IMR-90 (cell line): Measurements from ENCODE around the gene TRIM24.

ENCODE experiments used
- FOS ChIP-seq: fragments of 150-350 bp; IDR thresholded peaks from 2 replicates; pipeline ENCODE4 v1.6.1; 2016; ENCODE audit warnings: low read depth, low read length
- POLR2A ChIP-seq: IDR thresholded peaks from 2 replicates; pipeline ENCODE4 v1.6.1; 2012; ENCODE audit warnings: mild to moderate bottlenecking, low read depth, low read length
- SMC3 ChIP-seq: fragments of 150-350 bp; IDR thresholded peaks from 2 replicates; pipeline ENCODE4 v1.6.1; 2016; ENCODE audit warnings: low read depth, mild to moderate bottlenecking, antibody characterized with exemption, low read length, moderate library complexity
- TF ChIP-seq, protein P1 (sequence below): conservative IDR thresholded peaks from 2 replicates; pipeline ENCODE4 v1.5.1; 2012; ENCODE audit warnings: mild to moderate bottlenecking, low read depth, low read length, improper control_type of control experiment

DNA sequence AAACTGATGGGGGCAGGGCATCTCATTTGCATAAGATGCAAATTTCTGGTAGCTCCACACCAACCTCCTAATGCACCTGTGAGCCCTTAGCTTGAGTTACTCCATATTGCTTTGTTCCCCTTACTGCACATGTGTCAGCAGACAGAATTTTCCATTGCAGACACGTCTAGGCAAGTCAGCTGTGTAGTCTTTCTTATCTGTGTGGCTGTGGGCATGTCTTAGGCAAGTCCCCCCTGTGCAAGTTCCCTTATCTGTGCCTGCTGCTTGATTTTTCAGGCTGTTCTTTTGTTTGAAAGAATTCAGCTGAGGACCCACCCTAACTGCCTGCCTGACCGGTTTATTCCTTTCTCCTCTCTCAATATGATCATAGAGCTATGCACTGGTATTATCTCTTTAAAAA lies 28.5 kb upstream of the TRIM24 start:
- TF ChIP-seq FOS, result no peak
- no peak for TF ChIP-seq POLR2A
- TF ChIP-seq, protein P1, sequence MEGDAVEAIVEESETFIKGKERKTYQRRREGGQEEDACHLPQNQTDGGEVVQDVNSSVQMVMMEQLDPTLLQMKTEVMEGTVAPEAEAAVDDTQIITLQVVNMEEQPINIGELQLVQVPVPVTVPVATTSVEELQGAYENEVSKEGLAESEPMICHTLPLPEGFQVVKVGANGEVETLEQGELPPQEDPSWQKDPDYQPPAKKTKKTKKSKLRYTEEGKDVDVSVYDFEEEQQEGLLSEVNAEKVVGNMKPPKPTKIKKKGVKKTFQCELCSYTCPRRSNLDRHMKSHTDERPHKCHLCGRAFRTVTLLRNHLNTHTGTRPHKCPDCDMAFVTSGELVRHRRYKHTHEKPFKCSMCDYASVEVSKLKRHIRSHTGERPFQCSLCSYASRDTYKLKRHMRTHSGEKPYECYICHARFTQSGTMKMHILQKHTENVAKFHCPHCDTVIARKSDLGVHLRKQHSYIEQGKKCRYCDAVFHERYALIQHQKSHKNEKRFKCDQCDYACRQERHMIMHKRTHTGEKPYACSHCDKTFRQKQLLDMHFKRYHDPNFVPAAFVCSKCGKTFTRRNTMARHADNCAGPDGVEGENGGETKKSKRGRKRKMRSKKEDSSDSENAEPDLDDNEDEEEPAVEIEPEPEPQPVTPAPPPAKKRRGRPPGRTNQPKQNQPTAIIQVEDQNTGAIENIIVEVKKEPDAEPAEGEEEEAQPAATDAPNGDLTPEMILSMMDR, result no peak
- TF ChIP-seq SMC3, result no peak
